ENCODE data around the gene MED29.

Gene MED29

GRCh38 chr19:39390751-39391437 is at the start of gene MED29, which contains the start of gene PAF1:
Gene MED29 (plus strand): TSS chr19:39391378. CDS start chr19:39391423, 45 bp downstream.
Gene PAF1 (minus strand): TSS chr19:39391106. CDS start chr19:39390864, 242 bp downstream.
- peak; percentile 93 for DNase-seq (ENCODE audit: low read depth)

GRCh38 chr19:39341719-39342604 is 49.2 kb upstream of the MED29 start, which contains the start of gene SAMD4B:
Gene SAMD4B (plus strand): TSS chr19:39342421. CDS start chr19:39356894, 14,473 bp downstream.
- peak; percentile 98 for DNase-seq (ENCODE audit: low read depth)

- DNase-seq (ENCODE audit: low read depth): no peak
Measured at GRCh38 chr19:39342647-39343305, 48.4 kb upstream of the MED29 start.

- DNase-seq (ENCODE audit: low read depth): no peak
Measured at GRCh38 chr19:39345956-39346355, 45.2 kb upstream of the MED29 start.

- DNase-seq (ENCODE audit: low read depth): no peak
Measured at GRCh38 chr19:39347332-39348164, 43.6 kb upstream of the MED29 start.

- no peak for DNase-seq (ENCODE audit: low read depth)
Measured at GRCh38 chr19:39349326-39349725, 41.9 kb upstream of the MED29 start.

- DNase-seq (ENCODE audit: low read depth): no peak
Measured at GRCh38 chr19:39350156-39350555, 41.0 kb upstream of the MED29 start.

- no peak for DNase-seq (ENCODE audit: low read depth)
Measured at GRCh38 chr19:39351537-39352064, 39.6 kb upstream of the MED29 start.

- DNase-seq (ENCODE audit: low read depth): no peak
Measured at GRCh38 chr19:39352381-39353255, 38.6 kb upstream of the MED29 start.

GRCh38 chr19:39355253-39355652 is 35.9 kb upstream of the MED29 start:
- DNase-seq (ENCODE audit: low read depth): no peak

GRCh38 chr19:39356073-39356472 is 35.1 kb upstream of the MED29 start:
- DNase-seq (ENCODE audit: low read depth): no peak

- no peak for DNase-seq (ENCODE audit: low read depth)
Measured at GRCh38 chr19:39356647-39357046, 34.5 kb upstream of the MED29 start.

- no peak for DNase-seq (ENCODE audit: low read depth)
Measured at GRCh38 chr19:39359026-39359425, 32.2 kb upstream of the MED29 start.

- no peak for DNase-seq (ENCODE audit: low read depth)
Measured at GRCh38 chr19:39360599-39360998, 30.6 kb upstream of the MED29 start.

- DNase-seq (ENCODE audit: low read depth): no peak
Measured at GRCh38 chr19:39362682-39363657, 28.2 kb upstream of the MED29 start.

GRCh38 chr19:39363901-39364457 is 27.2 kb upstream of the MED29 start:
- no peak for DNase-seq (ENCODE audit: low read depth)

GRCh38 chr19:39365531-39365930 is 25.6 kb upstream of the MED29 start:
- DNase-seq (ENCODE audit: low read depth): no peak

- no peak for DNase-seq (ENCODE audit: low read depth)
Measured at GRCh38 chr19:39369200-39369599, 22.0 kb upstream of the MED29 start.

GRCh38 chr19:39370735-39371134 is 20.4 kb upstream of the MED29 start:
- no peak for DNase-seq (ENCODE audit: low read depth)

Data from stimulated activated CD8-positive, alpha-beta memory T cell treated with anti-CD3 and anti-CD28 coated beads, Interleukin-12 subunit alpha, Interleukin-12 subunit beta, amount 100 ng/mL, for 1 hour (primary cell).